Adipocyte (in vitro differentiated cells): Measurements from ENCODE around the gene CRIP2.

Source experiments
- DNase-seq: peaks from one replicate; pipeline ENCODE4 v3.0.0-alpha.2; 2015; ENCODE audit warnings: low read depth
- H3K27me3 ChIP-seq: replicated peaks from 2 replicates; pipeline ENCODE4 v1.7.0; 2013; ENCODE audit warnings: mild to moderate bottlenecking, low read length, moderate library complexity; ENCODE audit not compliant: control insufficient read depth, insufficient read depth
- H3K36me3 ChIP-seq: 2 replicates; pipeline ENCODE4 v1.7.0; 2013; ENCODE audit warnings: low read length, mild to moderate bottlenecking, moderate library complexity; ENCODE audit not compliant: control insufficient read depth, insufficient read depth, severe bottlenecking
- H3K4me1 ChIP-seq: 2 replicates; pipeline ENCODE4 v1.7.0; 2013; ENCODE audit warnings: mild to moderate bottlenecking, low read length, moderate library complexity; ENCODE audit not compliant: control insufficient read depth, insufficient read depth
- H3K4me3 ChIP-seq: 2 replicates; pipeline ENCODE4 v1.7.0; 2013; ENCODE audit warnings: mild to moderate bottlenecking, low read length, moderate library complexity
- H3K9ac ChIP-seq: 2 replicates; pipeline ENCODE4 v1.7.0; 2013; ENCODE audit warnings: mild to moderate bottlenecking, low read length, moderate library complexity
- H3K9me3 ChIP-seq: 2 replicates; pipeline ENCODE4 v1.7.0; 2013; ENCODE audit warnings: mild to moderate bottlenecking, low read length, moderate library complexity; ENCODE audit not compliant: control insufficient read depth

CRIP2 gene

GRCh38 chr14:105493921-105494605, 19.4 kb downstream of the CRIP2 start:
- Histone ChIP-seq H3K27me3 (no peaks in the 10 kb centered on the region), H3K4me3 (no peak overlapping the region), H3K9me3 (no peaks in the 10 kb centered on the region), H3K36me3 (no peaks in the 10 kb centered on the region), H3K9ac (no peak overlapping the region), H3K4me1 (no peaks in the 10 kb centered on the region)
- DNase-seq: no peak

GRCh38 chr14:105494606-105494929, 19.9 kb downstream of the CRIP2 start:
- Histone ChIP-seq H3K4me1 (no peaks in the 10 kb centered on the region), H3K36me3 (no peaks in the 10 kb centered on the region), H3K27me3 (no peaks in the 10 kb centered on the region), H3K4me3 (no peak overlapping the region), H3K9ac (no peak overlapping the region), H3K9me3 (no peaks in the 10 kb centered on the region)
- no peak for DNase-seq

DNA sequence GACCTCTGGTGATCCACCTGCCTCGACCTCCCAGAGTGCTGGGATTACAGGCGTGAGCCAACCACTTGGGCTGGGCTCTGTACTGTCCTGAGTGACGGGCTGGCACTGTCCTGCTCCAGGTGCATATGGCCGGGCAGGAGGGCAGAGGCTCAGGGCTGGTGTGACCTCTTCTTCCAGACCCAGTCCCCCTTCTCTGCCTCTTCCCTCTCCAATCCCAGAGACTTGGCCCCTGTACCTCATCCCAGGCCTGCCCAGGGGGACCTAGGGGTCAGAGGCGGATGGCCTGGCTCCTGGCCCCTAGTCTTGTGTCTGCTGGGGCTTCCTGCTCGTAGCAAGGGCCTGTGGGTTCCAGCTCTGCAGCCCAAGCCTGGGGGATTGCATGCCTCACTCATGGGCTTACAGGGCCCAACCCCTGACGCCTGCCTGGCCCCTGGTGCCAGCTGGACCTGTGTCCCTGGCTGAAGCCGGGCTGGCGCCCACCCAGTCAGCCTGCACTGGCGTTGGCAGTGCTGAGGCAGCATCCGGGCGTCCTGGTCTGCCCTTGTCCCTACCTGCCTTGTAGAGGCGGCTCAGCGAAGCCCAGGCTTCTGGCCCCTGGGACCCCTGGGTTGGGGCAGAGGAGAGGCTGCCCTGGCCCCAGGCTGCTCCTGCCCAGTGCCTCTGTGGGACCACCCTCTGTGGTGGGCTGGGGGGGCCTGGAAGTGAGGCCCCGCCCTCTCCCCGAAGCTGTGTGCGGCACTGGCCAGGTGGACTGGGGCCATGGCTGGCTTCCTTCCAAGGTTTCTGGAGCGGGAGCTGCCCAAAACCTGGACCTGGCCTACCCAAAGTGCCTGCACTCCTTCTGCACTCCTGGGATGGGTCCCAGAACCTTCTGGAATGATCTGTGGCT, 20.7 kb downstream of the CRIP2 start:
- Histone ChIP-seq H3K4me1 (no peaks in the 10 kb centered on the region), H3K9ac (no peak overlapping the region), H3K36me3 (no peaks in the 10 kb centered on the region), H3K4me3 (no peak overlapping the region), H3K27me3 (no peaks in the 10 kb centered on the region), H3K9me3 (no peaks in the 10 kb centered on the region)
- DNase-seq: no peak

DNA sequence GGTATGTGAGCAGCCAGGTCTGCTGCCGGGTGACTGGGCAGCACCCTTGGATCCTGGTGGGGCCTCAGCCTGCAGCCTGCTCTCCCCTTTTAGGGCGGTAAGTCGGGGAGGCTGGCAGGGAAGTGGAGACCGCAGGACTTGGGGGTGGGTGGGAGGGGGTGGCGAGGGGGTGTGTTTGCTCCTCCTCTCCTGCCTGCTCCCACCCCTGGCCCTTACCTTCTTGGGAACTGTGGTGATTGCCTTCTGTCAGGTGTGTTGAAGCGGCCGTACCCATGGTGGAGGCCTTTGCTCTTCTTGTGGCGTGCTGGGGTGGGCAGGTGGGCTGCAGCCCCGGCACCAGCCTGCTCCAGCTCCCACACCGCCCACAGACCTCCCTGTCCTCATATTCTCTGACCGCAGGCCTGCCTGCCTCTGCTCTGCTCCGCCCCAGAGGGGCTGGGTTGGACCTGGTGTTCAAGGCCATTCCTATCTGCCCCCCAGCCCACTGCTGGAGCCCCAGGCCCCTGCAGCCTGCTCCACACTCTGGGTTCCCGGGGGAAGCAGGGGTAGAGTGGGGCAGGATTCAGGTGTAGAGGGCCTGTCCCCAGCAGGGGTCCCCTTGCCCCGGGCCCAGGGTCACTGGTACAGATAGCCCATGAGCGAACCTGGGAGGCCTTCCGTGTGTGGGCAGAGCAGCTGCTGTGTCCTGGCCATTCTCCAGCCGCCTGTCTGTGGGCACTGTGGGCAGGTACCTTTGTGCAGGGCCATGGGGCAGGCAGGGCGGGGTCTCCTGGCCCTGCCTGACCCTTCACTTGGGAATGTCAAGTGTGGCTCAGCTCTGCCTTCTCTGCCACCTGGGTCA, 21.6 kb downstream of the CRIP2 start:
- Histone ChIP-seq H3K9me3 (no peaks in the 10 kb centered on the region), H3K27me3 (no peaks in the 10 kb centered on the region), H3K36me3 (no peaks in the 10 kb centered on the region), H3K9ac (no peak overlapping the region), H3K4me1 (no peaks in the 10 kb centered on the region), H3K4me3 (no peak overlapping the region)
- no peak for DNase-seq

DNA sequence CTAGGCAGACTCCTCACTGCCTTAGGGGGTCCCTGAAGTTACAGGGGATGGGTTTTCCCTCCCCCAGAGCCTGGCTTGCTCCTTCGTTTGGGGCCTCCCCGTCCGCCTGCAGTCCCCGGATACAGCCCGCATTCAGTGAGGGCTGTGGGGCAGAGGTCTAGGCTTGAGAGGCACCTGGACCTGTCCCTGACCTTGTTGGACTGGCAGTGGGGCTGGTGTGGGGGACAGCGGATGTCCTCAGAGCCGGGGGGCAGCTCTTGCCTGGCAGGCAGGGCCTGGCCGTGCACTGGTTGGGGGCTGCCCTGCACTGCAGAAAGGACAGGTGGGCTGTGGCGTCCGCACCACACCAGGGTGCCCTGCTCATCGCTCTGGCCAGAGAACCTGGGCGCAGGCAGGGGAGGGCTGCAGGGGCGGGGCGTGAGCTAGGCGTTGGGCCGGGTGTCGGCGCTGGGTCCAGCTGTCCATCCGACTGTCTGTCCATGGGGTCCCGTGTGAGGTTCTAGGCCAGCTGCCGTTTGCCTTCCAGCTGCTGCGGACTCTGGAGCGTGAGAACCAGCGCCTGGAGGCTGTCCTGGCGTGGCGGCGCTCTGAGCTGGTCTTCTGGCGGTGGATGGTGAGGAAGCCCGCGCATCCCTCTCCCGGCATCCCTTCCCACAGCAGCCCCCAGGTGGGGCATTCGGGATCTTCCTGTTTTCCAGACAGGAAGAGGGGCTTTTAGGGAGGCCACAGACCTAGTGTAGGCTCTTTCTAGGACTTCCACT, 22.4 kb downstream of the CRIP2 start:
- no peaks in the 10 kb centered on the region for H3K27me3 ChIP-seq
- H3K9me3 ChIP-seq: no peaks in the 10 kb centered on the region
- no peak overlapping the region for H3K9ac ChIP-seq
- H3K4me3 ChIP-seq: no peak overlapping the region
- H3K36me3 ChIP-seq: no peaks in the 10 kb centered on the region
- DNase-seq: no peak
- H3K4me1 ChIP-seq: no peaks in the 10 kb centered on the region

GRCh38 chr14:105497671-105498429, 23.2 kb downstream of the CRIP2 start:
- DNase-seq: no peak
- H3K4me3 ChIP-seq: no peak overlapping the region
- no peaks in the 10 kb centered on the region for H3K9me3 ChIP-seq
- H3K27me3 ChIP-seq: no peaks in the 10 kb centered on the region
- H3K9ac ChIP-seq: no peak overlapping the region
- no peaks in the 10 kb centered on the region for H3K4me1 ChIP-seq
- no peaks in the 10 kb centered on the region for H3K36me3 ChIP-seq

- Histone ChIP-seq H3K9me3 (no peaks in the 10 kb centered on the region), H3K4me3 (no peak overlapping the region), H3K27me3 (no peaks in the 10 kb centered on the region), H3K9ac (no peak overlapping the region), H3K36me3 (no peaks in the 10 kb centered on the region), H3K4me1 (no peaks in the 10 kb centered on the region)
- no peak for DNase-seq
Measured at GRCh38 chr14:105498430-105499255, 24.0 kb downstream of the CRIP2 start.

- Histone ChIP-seq H3K9me3 (no peaks in the 10 kb centered on the region), H3K4me1 (no peaks in the 10 kb centered on the region), H3K4me3 (no peak overlapping the region), H3K27me3 (no peaks in the 10 kb centered on the region), H3K36me3 (no peaks in the 10 kb centered on the region), H3K9ac (no peak overlapping the region)
- no peak for DNase-seq
Measured at GRCh38 chr14:105499256-105500035, 24.8 kb downstream of the CRIP2 start.

DNA sequence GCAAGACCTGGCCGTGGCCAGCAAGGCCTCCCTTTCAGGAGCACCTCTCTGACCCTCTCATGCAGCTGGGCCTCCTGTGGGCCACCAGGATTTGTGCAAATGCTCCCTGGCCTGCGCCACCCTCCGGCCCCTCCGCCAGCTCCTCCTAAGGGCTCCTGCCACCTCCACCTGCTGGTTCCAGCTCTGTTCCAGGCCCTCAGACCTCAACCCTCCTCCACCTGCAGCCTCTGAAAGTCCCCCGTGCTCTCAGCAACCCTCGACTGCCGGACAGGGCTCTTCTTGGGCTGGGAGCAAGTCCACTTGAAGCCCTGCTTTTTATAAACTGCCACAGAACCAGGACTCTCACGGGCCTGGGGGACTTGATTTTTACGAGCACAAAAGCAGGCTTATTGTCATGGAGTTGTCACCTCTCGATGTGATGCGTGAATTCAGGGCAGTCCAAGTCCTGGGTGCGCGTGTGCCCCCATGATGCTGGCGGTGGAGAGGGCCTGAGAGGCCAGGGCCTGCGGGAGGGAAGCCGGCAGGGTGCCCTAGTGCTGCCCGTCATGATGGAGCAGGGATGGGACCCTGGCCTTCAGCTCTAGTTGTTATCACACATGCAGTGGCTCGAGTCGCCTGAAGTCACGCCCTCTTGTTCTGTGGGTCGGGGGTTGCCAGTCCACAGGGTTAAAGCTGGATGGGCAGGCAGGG, 25.6 kb downstream of the CRIP2 start:
- DNase-seq: no peak
- Histone ChIP-seq H3K27me3 (no peaks in the 10 kb centered on the region), H3K4me3 (no peak overlapping the region), H3K9ac (no peak overlapping the region), H3K4me1 (no peaks in the 10 kb centered on the region), H3K36me3 (no peaks in the 10 kb centered on the region), H3K9me3 (no peaks in the 10 kb centered on the region)
